GM19324 (cell line): ENCODE measurements around the gene NFYC.

Experiments
- ATAC-seq: cut with Tn5 transposase; IDR thresholded peaks from one replicate; pipeline ENCODE4 v1.9.1; 2021; ENCODE audit warnings: mild to moderate bottlenecking, moderate library complexity; ENCODE audit not compliant: unreplicated experiment, low FRiP score

NFYC gene

DNA sequence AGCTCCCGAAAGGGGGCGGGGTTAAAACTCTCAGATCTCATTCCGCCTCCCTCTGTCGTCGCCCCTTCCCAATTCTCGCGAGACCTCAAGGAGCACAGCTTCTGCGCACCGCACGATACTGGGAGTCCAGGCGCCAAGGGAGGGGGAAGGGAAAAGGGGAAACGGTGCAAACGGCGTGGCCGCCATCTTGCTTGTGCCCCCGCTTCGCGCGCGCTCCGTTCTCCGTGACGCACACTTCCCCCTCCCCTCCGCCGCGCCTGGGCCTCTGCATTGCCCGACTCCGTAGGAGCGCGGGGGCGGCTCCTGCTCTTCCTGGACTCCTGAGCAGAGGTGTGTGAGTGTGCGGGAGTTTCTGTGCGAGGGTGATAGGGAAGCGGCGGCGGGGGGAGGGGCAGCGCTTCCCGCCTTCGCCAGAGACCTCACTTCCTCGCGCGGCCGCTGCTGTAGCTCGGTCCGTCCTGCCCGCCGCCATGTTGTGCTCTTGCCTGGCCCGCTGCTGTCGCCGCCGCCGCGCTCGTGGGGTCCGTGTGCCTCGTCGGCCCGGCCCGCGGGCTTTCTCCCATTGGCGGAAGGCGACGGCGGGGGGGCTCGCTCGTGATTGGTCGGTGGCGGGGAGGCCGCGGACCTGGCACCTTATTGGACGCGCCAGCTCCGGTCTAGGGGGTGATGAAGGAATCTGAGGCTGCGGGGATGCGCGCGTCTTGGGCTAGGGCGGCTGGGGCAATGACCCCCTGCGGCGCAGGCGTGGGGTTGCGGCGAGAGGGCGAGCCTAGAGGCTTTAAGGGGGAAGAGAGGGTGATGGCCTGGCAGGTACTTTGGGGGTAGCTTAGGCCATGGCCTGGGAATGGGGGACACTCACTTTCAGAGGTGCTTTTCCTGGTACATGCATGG, at the start of gene NFYC:
NFYC (plus strand) TSS at position 167 of the 891 bp plus-strand sequence. CDS start 47,140 bp downstream, outside the sequence.
- peak; percentile 80 for ATAC-seq

DNA sequence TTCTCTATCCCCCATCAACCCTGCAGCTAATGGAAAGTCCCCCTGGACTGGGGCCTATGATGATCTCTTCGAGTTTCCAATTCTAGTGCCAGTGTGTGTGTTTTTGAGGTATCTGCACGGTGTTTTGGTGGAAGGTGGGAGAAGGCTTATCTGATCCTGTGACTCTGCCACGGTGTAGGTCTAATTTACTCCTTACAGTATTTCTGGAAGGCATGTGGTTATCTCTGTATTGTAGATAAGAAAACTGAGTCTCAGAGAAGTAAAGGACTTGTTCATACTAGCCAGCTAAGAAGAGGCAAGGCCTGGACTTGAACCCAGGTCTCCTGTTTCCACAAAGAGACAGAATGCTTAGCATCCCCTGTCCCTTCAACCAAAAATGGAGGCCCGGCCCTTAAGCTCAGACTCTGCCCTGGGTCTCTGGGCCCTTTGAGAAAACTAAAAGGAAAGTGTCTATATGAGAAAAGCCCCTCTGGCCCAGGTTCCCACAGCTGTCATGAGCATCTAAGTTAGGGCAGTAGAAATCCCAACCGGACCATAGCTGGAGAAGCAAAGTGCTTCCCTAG, 46.3 kb upstream of the NFYC start:
- no peak for ATAC-seq

DNA sequence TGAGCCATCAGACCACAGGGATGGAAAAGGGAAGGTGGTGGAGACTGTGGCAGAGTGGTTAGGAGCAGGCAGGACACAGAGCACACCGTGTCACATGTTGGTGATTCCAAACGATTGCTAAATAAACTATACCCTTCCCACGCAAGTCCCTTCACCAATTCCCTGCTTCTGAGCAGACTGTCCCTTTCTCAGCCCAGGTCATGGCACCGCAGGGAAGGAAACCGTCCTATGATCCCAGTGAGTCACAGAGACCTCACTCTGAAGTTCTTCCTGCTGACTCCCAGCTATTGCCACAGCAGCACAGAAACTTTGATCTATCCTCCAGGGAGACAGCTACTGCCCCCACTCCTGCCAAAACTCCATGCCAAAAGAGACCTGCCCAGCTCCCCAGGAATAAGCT, 45.2 kb upstream of the NFYC start:
- ATAC-seq, result no peak

DNA sequence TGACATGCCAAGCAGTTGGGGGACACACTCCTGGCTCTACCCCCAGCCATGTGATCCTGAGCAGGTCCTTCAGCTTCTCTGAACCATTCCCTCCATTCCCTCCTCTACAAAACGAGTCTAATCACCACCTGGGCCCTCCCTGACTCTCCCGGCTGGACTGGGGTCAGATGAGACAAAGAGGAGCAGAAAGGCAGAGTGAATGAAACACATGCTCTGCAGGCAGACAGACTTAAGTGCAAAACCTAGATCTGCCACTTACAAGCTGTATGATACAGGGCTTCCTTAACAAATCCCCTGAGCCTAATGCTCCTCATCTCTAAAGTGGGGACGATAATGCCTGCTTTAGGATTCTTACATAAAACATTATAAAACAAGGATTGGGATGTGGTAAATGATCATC, 43.3 kb upstream of the NFYC start:
- ATAC-seq, result no peak

DNA sequence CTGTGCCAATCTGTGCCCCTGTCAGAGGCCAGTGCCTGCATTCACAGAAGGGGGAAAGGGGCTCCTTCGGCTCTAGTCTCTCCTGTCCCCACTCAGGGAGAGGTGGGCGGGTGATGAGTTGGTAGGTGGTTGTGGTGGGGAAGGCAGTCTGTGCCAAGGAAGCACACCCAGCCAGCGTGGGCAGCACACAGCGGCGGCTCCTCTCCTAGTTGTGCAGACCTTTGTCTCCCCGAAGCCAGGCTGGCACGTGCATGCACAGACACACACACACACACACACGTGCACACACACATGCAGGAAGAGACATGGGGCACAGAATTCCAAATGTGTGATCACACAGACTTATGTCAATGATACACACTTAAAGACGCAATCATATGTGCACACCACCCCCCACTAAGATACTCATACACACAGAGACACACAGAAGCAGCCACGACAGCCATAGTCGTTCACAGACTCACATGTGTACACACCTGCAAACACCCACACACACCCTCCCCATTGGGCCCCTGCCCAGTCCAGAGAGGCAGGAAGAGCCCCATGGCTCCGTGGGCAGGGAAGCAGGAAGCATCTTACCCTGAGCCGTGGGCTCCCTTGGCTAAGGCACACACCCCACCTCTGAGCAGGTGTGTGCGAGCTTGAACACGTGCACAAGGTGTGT, 42.4 kb upstream of the NFYC start:
- ATAC-seq, result no peak

DNA sequence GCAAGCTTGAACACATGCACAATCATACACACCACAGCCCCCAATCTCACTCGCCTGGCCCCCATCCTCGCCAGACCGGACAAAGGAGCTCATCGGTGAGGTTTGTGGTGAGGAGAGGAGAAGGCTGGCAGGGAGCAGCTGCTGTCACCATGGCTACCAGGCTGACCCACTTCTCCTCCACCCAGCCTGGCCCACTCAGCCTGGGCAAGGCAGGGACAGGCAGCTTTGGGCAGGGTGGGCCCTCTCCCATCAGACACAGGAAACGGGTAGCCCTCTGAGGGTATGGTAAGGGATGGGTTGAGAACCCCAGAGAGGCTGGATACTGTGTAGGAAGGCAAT, 41.9 kb upstream of the NFYC start:
- ATAC-seq, result no peak

DNA sequence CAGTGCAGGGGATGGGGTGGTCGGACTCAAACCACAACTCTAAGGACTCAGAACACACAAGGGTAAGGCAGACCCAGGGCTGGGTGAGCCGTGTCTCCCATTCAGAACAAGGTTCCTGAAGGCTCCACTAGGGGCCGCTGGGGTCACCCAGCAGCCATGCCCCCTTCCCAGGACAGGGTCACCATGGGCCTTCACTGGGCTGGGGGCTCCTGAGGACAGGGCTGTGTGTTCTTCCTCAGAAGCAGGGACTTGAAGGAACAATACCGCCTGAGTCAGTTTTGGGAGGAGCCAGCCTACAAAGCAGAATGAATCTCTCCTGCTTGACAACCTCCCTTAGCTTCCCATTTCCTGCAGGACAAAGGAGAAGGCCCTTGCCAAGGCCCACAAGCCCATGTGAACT, 41.4 kb upstream of the NFYC start:
- no peak for ATAC-seq

DNA sequence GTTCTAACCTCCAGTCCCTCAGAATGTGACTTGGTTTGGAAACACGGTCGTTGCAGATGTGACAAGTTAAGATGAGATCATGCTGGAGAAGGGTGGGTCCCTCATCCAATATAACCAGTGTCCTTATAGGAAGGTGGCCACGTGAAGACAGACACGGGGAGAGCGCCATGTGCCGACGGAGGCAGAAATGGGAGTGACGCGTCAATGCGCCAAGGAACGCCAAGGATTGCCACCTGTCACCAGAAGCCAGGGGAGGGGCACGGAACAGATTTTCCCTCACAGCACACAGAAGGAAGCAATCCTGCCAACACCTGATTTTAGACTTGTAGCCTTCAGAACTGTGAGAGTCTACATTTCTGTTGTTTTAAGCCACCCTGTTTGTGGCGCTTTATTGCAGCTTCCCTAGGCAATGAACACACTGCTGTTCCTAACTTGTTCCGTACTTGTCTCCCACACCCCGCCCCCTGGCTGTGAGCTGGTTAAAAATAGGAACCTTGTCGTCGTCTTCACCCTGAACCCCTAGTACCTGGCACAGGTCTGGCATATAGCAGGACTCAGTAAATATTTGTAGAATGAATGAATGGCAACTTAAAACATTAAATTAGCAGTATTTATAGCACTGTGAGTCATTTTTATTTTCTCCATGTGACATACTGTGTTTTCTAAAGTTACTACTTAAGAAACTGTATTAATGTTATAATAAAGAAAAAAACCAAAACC, 40.2 kb upstream of the NFYC start:
- no peak for ATAC-seq

DNA sequence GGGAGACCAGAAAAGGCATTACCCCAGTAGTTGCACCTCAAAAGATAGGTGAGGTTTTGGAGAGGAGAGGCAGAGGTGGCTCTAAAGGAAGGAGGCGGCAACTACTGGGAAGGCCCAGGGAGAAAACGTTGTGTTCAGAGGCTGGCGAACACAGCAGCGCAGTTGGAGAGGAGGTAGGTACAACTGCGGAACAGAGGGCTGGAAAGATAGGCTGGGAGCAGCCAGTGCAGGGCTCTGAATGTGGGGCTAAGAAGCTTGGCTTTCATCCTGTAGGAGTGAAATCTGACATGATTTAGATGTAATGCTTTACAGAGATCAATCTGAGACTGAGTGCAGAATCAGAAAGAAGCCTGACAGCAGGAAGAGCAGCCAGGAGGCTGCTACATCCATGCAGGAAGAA, 39.0 kb upstream of the NFYC start:
- no peak for ATAC-seq

DNA sequence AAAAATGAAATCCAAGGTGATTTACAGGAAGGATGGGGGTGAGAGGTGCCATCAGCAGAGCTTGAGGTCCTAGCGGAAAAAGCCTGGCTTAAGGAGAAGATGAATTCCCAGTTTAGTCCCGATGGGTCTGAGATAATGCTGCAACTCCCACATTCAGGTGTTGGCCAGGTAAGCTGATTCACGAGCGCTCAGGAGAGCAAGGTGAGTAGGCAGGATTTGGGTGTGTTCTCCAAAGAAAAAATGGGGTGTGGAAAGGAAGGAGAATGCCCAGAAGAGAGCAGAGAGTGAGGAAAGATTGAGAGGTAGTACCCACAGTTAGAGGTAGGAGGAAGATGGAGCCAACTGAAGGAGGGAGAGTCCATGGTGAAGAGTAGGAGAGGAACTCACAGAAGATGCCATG, 38.5 kb upstream of the NFYC start:
- ATAC-seq, result no peak

DNA sequence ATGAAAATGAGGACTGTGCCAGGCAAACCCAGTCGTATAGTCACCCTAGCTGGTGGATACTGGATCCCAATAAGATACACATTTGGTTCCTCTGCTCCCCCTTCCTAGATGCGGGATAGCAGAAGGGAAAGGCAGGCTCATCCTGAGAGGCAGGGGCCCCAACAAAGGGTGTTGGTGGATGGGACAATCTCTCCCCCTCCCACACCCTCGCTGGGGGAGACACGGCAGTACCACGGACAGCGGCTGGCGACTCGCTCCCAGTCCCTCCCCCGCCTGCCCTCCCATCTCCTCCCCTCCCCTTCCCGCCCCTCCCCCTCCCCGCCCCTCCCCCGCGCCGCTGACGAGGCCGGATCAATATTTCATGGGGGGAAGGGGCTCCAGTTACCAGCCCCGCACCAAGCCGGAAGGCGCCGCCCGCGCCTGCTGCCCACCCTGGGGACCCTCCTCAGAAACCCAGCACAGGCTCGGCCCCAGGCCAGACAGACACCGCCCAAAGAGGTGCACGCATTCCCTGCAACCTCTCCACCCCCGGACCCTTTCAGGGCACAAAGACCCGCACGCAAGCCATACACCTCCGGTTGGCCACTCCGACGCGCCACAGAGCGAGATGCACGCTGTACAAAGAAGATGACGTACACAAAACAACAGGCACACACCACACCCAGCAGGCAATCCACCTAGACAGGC, 37.5 kb upstream of the NFYC start:
- ATAC-seq, result no peak

DNA sequence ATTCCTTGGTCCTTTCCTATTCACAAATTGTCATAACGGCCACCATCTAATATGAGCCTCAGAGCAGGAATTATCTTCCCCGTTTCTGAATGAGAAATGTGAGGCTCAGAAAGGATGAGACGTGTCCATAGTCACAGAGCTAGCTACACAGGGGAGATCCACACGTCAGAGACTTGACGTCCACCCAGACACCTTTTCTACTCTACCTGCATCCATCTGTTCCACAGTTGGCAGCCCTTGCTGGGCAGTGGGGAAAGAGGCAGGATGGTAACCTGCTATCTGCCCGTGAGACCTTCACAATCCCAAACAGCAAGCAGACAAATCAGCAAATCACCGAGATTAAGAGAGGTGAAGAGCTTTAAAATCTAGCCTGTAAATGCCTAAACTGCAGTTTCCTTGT, 34.5 kb upstream of the NFYC start:
- no peak for ATAC-seq

DNA sequence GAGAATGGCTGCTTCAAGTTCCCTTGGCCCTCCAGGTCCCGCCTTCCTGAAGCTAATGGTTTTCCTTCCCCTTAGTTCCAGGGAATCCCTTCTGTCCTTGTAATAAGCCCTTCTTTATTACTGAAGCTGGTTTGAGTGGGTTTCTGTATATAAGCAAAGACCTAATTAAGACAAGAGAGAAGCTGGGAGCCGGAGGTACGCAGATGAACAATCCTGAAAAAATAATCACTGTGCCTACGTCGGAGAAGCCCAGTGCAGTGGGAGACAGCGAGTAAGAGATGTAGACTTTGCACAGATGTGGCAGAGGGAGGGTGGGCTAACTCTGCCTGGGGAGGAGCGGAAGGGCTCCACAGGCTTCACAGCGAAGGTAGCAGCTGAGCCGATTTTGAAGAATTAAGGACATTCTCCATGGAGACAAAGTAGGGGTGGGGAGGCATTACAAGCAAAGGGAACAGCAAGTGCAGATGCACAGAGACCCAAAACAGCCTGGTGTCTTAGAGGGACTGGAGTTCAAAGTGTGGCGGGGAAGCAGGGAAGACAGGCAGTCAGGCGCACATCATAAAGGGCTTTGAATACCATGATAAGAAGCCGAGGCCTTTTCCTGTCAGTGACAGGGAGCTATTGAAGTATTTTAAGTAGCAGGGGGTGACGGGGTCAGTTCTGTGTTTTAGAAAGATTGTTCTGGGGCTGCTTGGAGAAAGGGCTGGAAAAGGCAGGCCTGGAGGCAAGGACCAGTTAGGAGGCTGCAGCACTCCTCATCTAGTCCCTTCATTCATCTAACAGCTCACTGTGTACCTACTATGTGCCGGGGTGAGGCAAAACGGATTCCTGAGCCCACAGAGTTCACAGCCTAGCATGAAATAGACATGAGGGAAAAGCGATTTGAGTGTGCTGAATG, 32.5 kb upstream of the NFYC start:
- no peak for ATAC-seq

DNA sequence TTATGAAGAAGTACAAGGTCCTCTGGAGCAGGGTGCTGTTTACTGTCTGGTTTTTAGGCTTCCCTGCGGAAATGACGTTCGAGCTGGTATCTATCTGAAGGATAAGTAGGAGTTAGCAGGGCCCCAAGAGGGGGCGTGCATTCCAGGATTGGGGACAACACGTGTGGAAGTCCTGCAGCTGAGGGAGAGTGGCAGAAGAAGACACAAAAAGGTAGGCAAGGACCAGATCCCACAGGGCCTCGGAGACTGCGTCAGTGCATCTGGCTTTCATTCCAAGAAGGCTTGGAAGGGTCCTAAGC, 31.9 kb upstream of the NFYC start:
- no peak for ATAC-seq

DNA sequence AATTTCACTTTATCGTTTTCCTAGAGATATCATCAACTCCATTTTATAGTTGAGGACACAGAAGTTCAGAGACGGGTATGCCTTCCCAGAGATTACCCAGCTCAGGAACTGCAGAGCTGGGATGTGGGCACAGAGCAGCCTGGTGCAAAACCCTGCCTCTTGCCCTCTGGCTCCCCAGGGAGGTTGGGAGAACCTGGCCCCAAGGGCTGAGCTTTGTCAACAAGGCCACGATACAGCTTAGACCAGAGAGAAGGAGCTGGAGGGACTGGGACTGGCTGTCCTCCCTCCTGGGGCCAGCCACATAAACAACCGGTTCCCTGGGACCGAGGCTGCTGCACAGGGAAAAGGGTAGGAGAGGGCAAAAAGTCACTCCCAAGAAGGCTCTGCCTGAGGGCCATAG, 29.8 kb upstream of the NFYC start:
- ATAC-seq, result no peak

DNA sequence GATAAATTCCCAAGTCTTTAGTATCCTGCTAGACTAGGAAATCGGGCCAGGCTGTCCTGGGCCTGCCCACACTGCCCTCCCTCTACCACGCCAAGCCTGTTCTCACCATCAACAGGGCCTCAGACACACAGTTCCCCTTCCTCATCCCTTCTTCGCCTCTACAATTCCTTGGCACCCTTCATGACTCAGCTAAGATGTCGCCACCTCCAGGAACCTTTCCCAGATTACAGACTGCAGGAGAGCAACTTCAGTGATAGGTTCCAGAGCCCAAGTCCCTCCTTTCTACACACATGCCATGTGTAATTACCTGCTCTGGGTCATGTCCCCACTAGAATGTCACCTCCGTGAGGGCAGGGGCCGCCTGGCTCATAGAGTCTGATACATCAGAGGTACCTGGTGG, 29.4 kb upstream of the NFYC start:
- no peak for ATAC-seq

DNA sequence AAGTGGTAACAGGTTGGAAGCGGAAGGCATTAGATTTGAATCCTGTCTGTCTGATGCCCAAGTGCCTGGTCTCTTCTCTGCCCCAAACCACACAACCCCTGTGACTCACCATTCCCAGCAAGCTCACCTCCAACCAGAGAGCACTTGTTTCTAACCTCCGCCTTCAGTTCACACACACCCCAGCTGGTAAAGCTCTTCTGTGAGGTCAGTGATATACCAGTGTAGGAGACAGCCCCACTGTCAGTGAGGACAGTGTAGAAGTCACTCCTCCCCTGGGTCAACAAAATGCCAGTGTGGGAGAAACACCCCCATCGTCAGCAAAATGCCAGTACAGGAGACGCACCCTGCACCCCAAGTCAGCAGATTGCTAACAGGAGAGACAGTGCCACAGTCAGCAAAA, 28.6 kb upstream of the NFYC start:
- no peak for ATAC-seq

DNA sequence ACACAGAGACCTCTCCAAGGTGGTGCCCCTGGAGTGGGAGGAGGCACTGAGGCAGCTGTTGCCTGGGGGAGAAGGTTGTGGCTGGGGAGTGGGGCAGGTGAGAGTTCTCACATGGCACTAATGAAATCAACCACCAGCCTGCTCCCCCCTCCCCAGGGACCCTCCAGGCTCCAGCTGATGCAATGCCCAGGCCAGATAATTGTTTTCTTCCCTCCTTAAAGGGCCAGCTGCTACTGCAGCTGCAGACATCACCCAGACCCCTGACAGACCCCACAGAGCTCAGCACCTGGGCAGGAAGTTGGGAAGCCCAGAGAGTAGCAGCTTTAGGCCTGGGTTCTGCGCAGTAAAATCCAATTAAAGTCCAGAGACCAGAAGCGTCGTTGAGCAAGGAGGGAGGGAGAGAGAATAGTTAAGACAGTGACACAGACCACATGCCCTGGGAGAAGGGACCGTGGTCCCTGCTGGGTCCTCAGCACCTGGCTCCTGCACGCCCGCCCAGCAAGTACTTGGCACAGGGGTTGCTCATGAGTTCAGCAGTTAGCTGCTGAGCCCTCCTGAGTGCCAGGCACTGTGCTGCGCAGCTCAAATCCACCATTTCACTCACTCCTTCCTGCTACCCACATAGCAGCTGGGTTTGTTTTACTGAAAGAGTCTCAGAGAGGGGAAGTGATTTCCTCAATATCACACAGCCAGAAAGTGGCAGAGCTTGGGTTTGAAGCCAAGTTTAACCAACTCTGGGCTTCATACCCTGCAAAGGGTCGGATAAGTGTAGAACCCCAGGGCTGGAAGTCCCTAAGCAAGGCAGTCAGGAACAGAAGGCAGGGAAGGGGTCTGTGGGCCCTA, 28.0 kb upstream of the NFYC start:
- no peak for ATAC-seq

DNA sequence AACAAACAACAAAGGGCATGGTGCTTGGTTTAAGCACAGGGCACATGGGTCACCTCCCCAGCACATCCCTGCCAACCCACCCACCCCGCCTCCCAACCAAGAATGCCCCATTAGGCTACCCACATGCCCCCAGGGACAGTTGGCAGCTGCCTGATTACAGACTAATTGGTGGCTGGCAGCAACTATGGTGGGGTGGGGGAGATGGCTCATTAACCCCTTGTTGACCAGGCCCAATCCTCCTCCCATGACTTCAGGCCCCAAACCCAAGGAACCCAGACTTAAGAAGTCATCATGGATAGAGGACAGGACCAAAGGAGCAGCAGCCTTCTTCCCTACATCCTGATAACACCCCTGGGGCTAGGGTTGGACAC, 27.4 kb upstream of the NFYC start:
- ATAC-seq, result no peak
